Liver (tissue), 9 donors: Measurements from ENCODE around the gene HS3ST1. TPM values are rescaled to one million over a fixed set of nuclear protein-coding genes. Genes with fewer than 3 reads are reported as not detected.

Source experiments
- DNase-seq: peaks from one replicate; pipeline ENCODE4 v3.0.0-alpha.2; 2017; ENCODE audit warnings: low spot score
- H3K27ac ChIP-seq, 2 donors: one replicate each; pipeline ENCODE4 v1.7.0; 2013; ENCODE audit warnings: inconsistent platforms in 2 of 2, low read length in 2 of 2, control low read depth in 1 of 2, low read depth in 1 of 2, mild to moderate bottlenecking in 1 of 2
- H3K27me3 ChIP-seq, 4 donors: one replicate each; pipeline versions ENCODE4 v1.6.1 to v1.7.0; 2013; ENCODE audit warnings: low read length in 3 of 4, inconsistent platforms in 1 of 4, mild to moderate bottlenecking in 1 of 4, moderate library complexity in 1 of 4; ENCODE audit not compliant: control insufficient read depth in 4 of 4, insufficient read depth in 4 of 4
- H3K36me3 ChIP-seq, 4 donors: one replicate each; pipeline versions ENCODE4 v1.6.1 to v1.7.0; 2013; ENCODE audit warnings: low read length in 3 of 4, mild to moderate bottlenecking in 3 of 4, low read depth in 1 of 4, moderate library complexity in 1 of 4; ENCODE audit not compliant: control insufficient read depth in 4 of 4, insufficient read depth in 3 of 4
- H3K4me1 ChIP-seq, 4 donors: one replicate each; pipeline versions ENCODE4 v1.6.1 to v1.7.0; 2013; ENCODE audit warnings: low read length in 3 of 4, mild to moderate bottlenecking in 3 of 4, moderate library complexity in 1 of 4; ENCODE audit not compliant: control insufficient read depth in 4 of 4, insufficient read depth in 4 of 4
- H3K4me3 ChIP-seq, 3 donors: one replicate each; pipeline versions ENCODE4 v1.6.1 to v1.7.0; 2013; ENCODE audit warnings: low read length in 3 of 3, control low read depth in 1 of 3, low read depth in 1 of 3, mild to moderate bottlenecking in 1 of 3
- H3K9ac ChIP-seq, 2 donors: one replicate each; pipeline ENCODE4 v1.7.0; 2013; ENCODE audit warnings: low read length in 2 of 2, mild to moderate bottlenecking in 2 of 2, moderate library complexity in 2 of 2, control low read depth in 1 of 2, low read depth in 1 of 2
- H3K9me3 ChIP-seq, 4 donors: one replicate each; pipeline versions ENCODE4 v1.6.1 to v1.7.0; 2013; ENCODE audit warnings: low read length in 3 of 4; ENCODE audit not compliant: control insufficient read depth in 4 of 4
- ATF3 ChIP-seq: IDR thresholded peaks from 2 replicates; pipeline ENCODE4 v1.6.1; 2016; ENCODE audit warnings: antibody characterized with exemption
- CTCF ChIP-seq: fragments of 150-350 bp; IDR thresholded peaks from 2 replicates; pipeline ENCODE4 v1.5.1; 2017; ENCODE audit warnings: improper control_type of control experiment, low read depth, low read length; ENCODE audit not compliant: missing input control
- EGR1 ChIP-seq, 2 donors: IDR thresholded peaks; 2 replicates each; pipeline ENCODE4 v1.6.1; 2016 to 2018; ENCODE audit warnings: antibody characterized with exemption in 2 of 2, low read depth in 2 of 2
- FOXA1 ChIP-seq: IDR thresholded peaks from 2 replicates; pipeline ENCODE4 v1.6.1; 2016; ENCODE audit warnings: antibody characterized with exemption
- FOXA2 ChIP-seq: IDR thresholded peaks from 2 replicates; pipeline ENCODE4 v1.6.1; 2016; ENCODE audit warnings: antibody characterized with exemption
- GABPA ChIP-seq, 2 donors: IDR thresholded peaks in 1 of 2; conservative IDR thresholded peaks in 1 of 2; 2 replicates each; pipeline ENCODE4 v1.6.1; 2016; ENCODE audit warnings: antibody characterized with exemption in 2 of 2, mild to moderate bottlenecking in 1 of 2, moderate library complexity in 1 of 2
- HNF4A ChIP-seq, 2 donors: conservative IDR thresholded peaks; 2 replicates each; pipeline ENCODE4 v1.6.1; 2016; ENCODE audit warnings: antibody characterized with exemption in 2 of 2, mild to moderate bottlenecking in 2 of 2
- HNF4G ChIP-seq: IDR thresholded peaks from 2 replicates; pipeline ENCODE4 v1.6.1; 2016; ENCODE audit warnings: antibody characterized with exemption
- JUND ChIP-seq, 2 donors: IDR thresholded peaks; 2 replicates each; pipeline ENCODE4 v1.6.1; 2016; ENCODE audit warnings: antibody characterized with exemption in 2 of 2
- MAX ChIP-seq: IDR thresholded peaks from 2 replicates; pipeline ENCODE4 v1.6.1; 2016; ENCODE audit warnings: antibody characterized with exemption
- NR2F2 ChIP-seq: IDR thresholded peaks from 2 replicates; pipeline ENCODE4 v1.6.1; 2016; ENCODE audit warnings: antibody characterized with exemption
- RAD21 ChIP-seq, 2 donors: IDR thresholded peaks; 2 replicates each; pipeline ENCODE4 v1.6.1; 2016; ENCODE audit warnings: antibody characterized with exemption in 2 of 2, mild to moderate bottlenecking in 2 of 2
- REST ChIP-seq: IDR thresholded peaks from 2 replicates; pipeline ENCODE4 v1.6.1; 2016; ENCODE audit warnings: antibody characterized with exemption, mild to moderate bottlenecking
- RXRA ChIP-seq, 2 donors: IDR thresholded peaks; 2 replicates each; pipeline ENCODE4 v1.6.1; 2017 to 2018; ENCODE audit warnings: antibody characterized with exemption in 2 of 2, mild to moderate bottlenecking in 1 of 2
- SP1 ChIP-seq: IDR thresholded peaks from 2 replicates; pipeline ENCODE4 v1.6.1; 2018; ENCODE audit warnings: antibody characterized with exemption, mild to moderate bottlenecking
- TAF1 ChIP-seq: conservative IDR thresholded peaks from 2 replicates; pipeline ENCODE4 v1.6.1; 2016; ENCODE audit warnings: antibody characterized with exemption, mild to moderate bottlenecking
- YY1 ChIP-seq: IDR thresholded peaks from 2 replicates; pipeline ENCODE4 v1.6.1; 2016; ENCODE audit warnings: antibody characterized with exemption, mild to moderate bottlenecking
- ZBTB33 ChIP-seq: IDR thresholded peaks from 2 replicates; pipeline ENCODE4 v1.6.1; 2016; ENCODE audit warnings: antibody characterized with exemption
- WGBS: extraction: QIAGEN DNeasy Blood & Tissue Kit; methylation state at CpG from one replicate; pipeline ENCODE4 v1.1.7; 2013; 5-methylcytosine and 5-hydroxymethylcytosine counted together
- polyA plus RNA-seq, 2 donors: library from polyadenylated mRNA; stranded (reverse) in 1 of 2; unstranded in 1 of 2; fragments of 200-250 nt in 1 of 2; fragments of >200 nt in 1 of 2; fragmentation: Nextera tagmentation in 1 of 2; extraction: Ambion mirVana in 1 of 2; gene quantifications; one replicate each; pipeline versions ENCODE4 v1.2.1 to v1.2.3, GENCODE V29; 2013 to 2015
- total RNA-seq, 2 donors: library from RNA; depleted of rRNA; stranded (reverse); fragments of >200 nt; gene quantifications; one replicate each; pipeline ENCODE4 v1.2.3, GENCODE V29; 2014
- donor health status: healthy.
- donor health status: healthy.
- donor health status: healthy.
- donor health status: healthy.
- donor health status: healthy.

HS3ST1 gene
- total and polyA plus RNA-seq, 4 donors = 0.25 to 0.75 (median 0.30) TPM

- DNase-seq = no peak
- Histone ChIP-seq H3K4me3 (peak overlapping the region in 1 of 3 donors; percentile 14), H3K4me1 (no peaks in the 10 kb centered on the region), H3K9me3 (no peaks in the 10 kb centered on the region), H3K27me3 (no peaks in the 10 kb centered on the region), H3K9ac (no peak overlapping the region), H3K36me3 (no peaks in the 10 kb centered on the region), H3K27ac (no peak overlapping the region)
- TF ChIP-seq RXRA (IDR thresholded peaks at IDR 0.05) = no peak
- TF ChIP-seq HNF4A (conservative IDR thresholded peaks at IDR 0.05) = no peak
- TF ChIP-seq HNF4G = no peak
- TF ChIP-seq GABPA (IDR thresholded peaks at IDR 0.05 in 1 of 2, conservative IDR thresholded peaks at IDR 0.05 in 1 of 2) = no peak
- TF ChIP-seq YY1 = no peak
- no peak for TF ChIP-seq RAD21 (IDR thresholded peaks at IDR 0.05)
- TF ChIP-seq FOXA2 = no peak
- no peak for TF ChIP-seq ATF3
- TF ChIP-seq REST = no peak
- TF ChIP-seq EGR1 (IDR thresholded peaks at IDR 0.05; ENCODE audit: low read depth in 2 of 2) = no peak
- TF ChIP-seq CTCF = no peak
- no peak for TF ChIP-seq FOXA1
- no peak for TF ChIP-seq JUND (IDR thresholded peaks at IDR 0.05)
- no peak for TF ChIP-seq ZBTB33
- no peak for TF ChIP-seq SP1
- TF ChIP-seq NR2F2 = no peak
- no peak for TF ChIP-seq MAX
- no peak for TF ChIP-seq TAF1
- WGBS = 21% methylated on average over 53 of the region's 53 CpGs
Measured at GRCh38 chr4:11368701-11369115, 60.0 kb downstream of the HS3ST1 start.
